ENCODE results near the gene AGPAT1.

Gene AGPAT1

DNA sequence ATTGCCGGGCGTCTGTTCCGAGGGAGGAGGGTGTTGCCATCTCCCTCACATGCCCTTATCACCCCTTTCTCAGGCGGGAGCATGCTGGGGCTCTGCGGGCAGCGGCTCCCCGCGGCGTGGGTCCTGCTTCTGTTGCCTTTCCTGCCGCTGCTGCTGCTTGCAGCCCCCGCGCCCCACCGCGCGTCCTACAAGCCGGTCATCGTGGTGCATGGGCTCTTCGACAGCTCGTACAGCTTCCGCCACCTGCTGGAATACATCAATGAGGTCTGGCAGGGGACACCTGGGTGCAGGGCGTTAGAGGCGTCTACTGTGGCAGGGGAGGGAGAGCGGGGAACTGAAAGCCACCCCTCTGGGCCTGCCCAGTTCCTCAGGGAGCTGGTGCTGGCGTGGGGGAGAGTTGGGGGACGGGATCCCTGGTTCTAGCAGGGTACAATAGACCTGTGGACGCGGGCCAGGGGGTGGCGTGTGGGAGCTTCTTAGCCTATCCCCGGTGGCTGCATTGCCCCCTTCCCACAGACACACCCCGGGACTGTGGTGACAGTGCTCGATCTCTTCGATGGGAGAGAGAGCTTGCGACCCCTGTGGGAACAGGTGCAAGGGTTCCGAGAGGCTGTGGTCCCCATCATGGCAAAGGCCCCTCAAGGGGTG is 21.2 kb downstream of the AGPAT1 start:
- peak; percentile 58 for DNase-seq (ENCODE audit: low read depth)
- H3K4me3 ChIP-seq (ENCODE audit: low read length): peak overlapping the region; percentile 94
- peak; percentile 61 for TF ChIP-seq CTCF (conservative IDR thresholded peaks at IDR 0.05; ENCODE audit: low read length)

DNA sequence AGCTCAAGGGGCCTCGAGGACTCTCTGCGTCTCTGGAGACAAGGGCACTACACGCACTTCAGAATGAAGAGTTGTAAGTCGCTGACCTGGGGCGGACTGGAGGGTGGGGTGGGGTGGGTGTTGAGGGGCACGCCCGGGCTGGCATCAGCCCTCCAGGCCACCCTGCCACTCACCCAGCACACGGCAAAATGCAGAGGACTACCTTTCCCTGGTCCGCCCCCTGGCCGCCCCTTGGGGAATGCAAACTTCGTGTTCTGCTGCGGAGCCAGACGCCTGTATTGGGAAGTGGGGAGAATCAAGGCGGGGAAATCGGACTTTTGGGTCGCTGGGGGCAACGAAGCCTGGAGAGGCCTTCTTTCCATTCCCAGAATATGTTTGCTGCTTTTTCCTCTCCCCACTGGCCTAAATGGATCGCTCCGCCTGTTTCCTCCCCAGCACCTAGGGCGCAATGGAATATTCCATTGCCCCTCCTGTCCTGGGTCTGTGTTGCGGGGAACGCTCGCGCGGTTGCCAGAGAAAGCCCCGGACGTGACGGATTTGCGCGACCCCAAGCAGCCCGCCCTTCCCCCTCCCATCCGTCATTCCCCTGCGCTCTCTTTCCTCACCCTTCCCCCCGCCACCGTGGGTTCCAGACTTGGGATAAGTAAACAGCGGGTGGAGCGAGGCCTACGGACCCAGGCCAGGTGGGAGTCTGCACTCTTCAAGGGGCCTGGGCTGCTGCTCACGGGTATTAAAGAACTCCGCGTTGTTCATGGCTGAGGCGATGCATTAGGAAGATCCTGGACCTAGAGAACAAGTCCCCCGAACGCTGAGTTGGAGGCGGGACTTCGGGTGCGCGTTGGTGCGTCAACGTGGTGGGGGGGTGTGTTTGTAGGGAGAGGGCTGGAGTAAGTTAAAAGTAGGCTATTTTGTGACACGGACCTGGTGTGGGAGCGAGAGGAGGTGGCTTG is 22.0 kb downstream of the AGPAT1 start, which contains the start of gene PPT2:
PPT2 (plus strand) TSS at position 578 of the 950 bp plus-strand sequence. CDS start 454 bp downstream, outside the sequence.
- peak; percentile 90 for DNase-seq (ENCODE audit: low read depth)
- TF ChIP-seq CTCF (conservative IDR thresholded peaks at IDR 0.05; ENCODE audit: low read length): peak; percentile 30
- peak within 1 kb of the TSS; percentile 94 for H3K4me3 ChIP-seq (ENCODE audit: low read length)

DNA sequence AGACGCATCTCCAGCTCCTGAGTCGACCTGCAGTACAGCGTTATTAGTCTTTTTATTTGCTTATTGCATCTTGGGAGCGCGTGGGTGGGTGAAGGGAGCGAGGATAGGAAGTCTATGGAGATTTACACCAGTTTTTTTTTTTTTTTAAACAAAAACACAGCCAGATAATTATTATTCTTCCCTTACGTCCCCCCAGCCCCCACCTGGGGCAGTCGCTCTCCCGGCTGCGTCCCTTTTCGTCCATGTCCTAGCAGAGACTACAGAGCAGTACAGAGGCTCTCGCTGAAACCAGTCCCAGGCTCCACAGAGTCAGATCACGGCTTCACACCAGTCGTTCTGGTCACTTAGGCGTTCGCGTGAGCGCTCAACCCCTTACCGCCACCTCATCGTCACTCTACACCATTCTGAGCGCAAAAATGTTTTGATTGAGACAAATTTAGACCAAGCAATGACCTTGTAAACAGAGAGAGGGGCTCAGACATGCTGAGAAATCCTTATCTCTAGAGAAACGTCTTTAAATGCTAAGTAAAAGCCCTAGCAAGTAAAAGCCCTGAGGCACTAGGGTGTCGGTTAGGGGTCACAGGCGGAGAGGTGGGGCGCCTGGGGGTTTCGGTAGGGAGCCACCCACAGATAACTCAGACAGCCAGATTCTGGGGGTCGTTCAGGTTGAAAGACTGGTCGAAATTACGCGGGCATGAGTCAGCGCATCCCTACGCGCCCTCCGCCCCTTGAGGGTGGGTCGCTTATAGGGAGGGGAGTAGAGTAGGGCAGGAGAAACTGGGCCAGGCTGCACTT is 22.9 kb downstream of the AGPAT1 start:
- DNase-seq (ENCODE audit: low read depth): peak; percentile 18
- peak overlapping the region; percentile 94 for H3K4me3 ChIP-seq (ENCODE audit: low read length)
- no peak for TF ChIP-seq CTCF (conservative IDR thresholded peaks at IDR 0.05; ENCODE audit: low read length)

DNA sequence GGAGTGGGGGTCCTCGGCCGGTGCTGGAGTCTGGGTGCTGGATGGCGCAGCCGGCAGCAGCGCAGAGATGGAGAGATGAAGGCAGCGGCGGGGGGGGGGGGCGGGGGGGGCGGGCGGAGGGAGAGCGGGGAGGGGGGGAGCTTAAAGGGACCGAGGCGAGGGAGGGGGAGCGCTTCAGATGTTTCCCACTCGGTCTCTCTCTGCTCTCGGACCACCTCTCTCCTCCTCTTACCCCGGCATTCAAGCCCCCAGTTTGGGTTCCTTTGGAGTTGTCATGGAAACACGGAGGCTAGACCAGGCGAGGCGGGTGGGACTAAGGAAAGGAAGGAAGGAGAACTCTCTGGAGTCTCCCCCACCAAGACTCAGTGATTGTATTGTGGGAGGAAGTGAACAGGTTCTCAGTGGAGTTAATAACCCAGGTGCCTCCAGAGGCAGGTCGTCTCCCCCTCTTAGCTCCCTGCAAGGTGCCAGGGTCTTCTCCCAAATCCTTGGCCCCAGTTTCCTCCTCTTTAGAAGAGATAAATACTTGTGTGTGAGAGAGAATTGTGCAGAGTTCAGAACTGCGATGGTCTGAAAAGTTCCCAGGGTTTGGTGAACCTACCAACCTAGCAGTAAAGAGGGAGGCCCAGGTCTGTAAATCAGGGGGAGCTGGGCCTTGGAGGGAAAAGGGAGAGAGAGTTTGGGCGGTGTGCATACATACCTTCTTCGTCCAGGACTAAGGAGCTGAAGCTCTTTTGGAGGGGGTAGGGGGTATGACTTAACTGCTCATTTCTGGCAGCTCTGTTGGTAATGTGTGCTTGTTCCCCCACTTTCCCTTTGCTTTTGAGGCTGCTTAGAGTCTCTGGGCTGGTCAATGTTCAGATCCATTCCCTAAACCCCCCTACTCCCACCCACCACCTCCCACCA is 23.8 kb downstream of the AGPAT1 start, which contains the start of gene PRRT1:
PRRT1 (minus strand) TSS at position 77 of the 906 bp plus-strand sequence. CDS start 112 bp downstream, outside the sequence.
- H3K4me3 ChIP-seq (ENCODE audit: low read length): peak within 1 kb of the TSS; percentile 94
- no peak for DNase-seq (ENCODE audit: low read depth)
- no peak for TF ChIP-seq CTCF (conservative IDR thresholded peaks at IDR 0.05; ENCODE audit: low read length)

DNA sequence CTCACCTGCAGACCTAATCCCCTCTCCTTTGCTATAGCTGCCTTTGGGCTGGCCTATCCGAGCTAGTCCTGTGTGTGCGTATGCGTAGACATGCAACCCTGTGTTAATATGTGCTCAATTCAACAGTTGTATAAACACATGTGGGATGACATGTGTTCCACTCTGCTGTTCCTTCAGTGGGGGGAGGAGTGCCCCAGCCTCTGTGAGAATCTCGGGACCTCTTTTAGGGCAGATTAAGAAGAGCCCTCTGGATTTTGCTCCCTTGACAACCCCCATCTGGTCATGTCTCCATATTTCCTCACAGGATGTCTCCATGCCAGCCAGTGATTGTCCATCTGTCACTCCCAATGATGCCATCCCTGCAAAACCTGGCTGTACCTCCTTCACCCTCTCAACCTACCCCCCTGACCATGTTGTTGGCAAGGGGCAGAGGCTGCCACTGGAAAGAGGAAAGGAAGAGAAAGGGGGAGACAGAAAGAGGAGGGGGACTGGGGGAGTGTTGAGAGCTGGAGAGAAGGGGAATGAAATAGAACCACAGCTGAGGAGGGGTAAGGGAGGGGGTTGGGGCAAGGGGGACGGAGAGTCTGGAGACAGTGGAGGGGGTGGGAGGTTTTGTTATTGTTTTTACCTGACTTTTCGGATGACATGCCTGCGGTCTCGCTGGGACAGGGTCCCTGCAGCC is 24.6 kb downstream of the AGPAT1 start:
- peak overlapping the region; percentile 94 for H3K4me3 ChIP-seq (ENCODE audit: low read length)
- DNase-seq (ENCODE audit: low read depth): no peak
- TF ChIP-seq CTCF (conservative IDR thresholded peaks at IDR 0.05; ENCODE audit: low read length): no peak
